ENCODE measurements around the gene PFDN1.

GRCh38 chr5:140284013-140284412 lies 18.9 kb downstream of the PFDN1 start:
- no peak for TF ChIP-seq POLR2A (IDR thresholded peaks at IDR 0.05)
- TF ChIP-seq, protein P1, sequence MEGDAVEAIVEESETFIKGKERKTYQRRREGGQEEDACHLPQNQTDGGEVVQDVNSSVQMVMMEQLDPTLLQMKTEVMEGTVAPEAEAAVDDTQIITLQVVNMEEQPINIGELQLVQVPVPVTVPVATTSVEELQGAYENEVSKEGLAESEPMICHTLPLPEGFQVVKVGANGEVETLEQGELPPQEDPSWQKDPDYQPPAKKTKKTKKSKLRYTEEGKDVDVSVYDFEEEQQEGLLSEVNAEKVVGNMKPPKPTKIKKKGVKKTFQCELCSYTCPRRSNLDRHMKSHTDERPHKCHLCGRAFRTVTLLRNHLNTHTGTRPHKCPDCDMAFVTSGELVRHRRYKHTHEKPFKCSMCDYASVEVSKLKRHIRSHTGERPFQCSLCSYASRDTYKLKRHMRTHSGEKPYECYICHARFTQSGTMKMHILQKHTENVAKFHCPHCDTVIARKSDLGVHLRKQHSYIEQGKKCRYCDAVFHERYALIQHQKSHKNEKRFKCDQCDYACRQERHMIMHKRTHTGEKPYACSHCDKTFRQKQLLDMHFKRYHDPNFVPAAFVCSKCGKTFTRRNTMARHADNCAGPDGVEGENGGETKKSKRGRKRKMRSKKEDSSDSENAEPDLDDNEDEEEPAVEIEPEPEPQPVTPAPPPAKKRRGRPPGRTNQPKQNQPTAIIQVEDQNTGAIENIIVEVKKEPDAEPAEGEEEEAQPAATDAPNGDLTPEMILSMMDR (IDR thresholded peaks at IDR 0.05) = no peak
